Liver (tissue), 3 donors: Measurements from ENCODE around the gene CATSPERZ.

Source experiments
- ATF3 ChIP-seq: IDR thresholded peaks from 2 replicates; pipeline ENCODE4 v1.6.1; 2016; ENCODE audit warnings: antibody characterized with exemption
- CTCF ChIP-seq: fragments of 150-350 bp; IDR thresholded peaks from 2 replicates; pipeline ENCODE4 v1.5.1; 2017; ENCODE audit warnings: improper control_type of control experiment, low read depth, low read length; ENCODE audit not compliant: missing input control
- GABPA ChIP-seq, 2 donors: IDR thresholded peaks in 1 of 2; conservative IDR thresholded peaks in 1 of 2; 2 replicates each; pipeline ENCODE4 v1.6.1; 2016; ENCODE audit warnings: antibody characterized with exemption in 2 of 2, mild to moderate bottlenecking in 1 of 2, moderate library complexity in 1 of 2
- HNF4A ChIP-seq, 2 donors: conservative IDR thresholded peaks; 2 replicates each; pipeline ENCODE4 v1.6.1; 2016; ENCODE audit warnings: antibody characterized with exemption in 2 of 2, mild to moderate bottlenecking in 2 of 2
- HNF4G ChIP-seq: IDR thresholded peaks from 2 replicates; pipeline ENCODE4 v1.6.1; 2016; ENCODE audit warnings: antibody characterized with exemption
- JUND ChIP-seq, 2 donors: IDR thresholded peaks; 2 replicates each; pipeline ENCODE4 v1.6.1; 2016; ENCODE audit warnings: antibody characterized with exemption in 2 of 2
- MAX ChIP-seq: IDR thresholded peaks from 2 replicates; pipeline ENCODE4 v1.6.1; 2016; ENCODE audit warnings: antibody characterized with exemption
- RAD21 ChIP-seq, 2 donors: IDR thresholded peaks; 2 replicates each; pipeline ENCODE4 v1.6.1; 2016; ENCODE audit warnings: antibody characterized with exemption in 2 of 2, mild to moderate bottlenecking in 2 of 2
- REST ChIP-seq: IDR thresholded peaks from 2 replicates; pipeline ENCODE4 v1.6.1; 2016; ENCODE audit warnings: antibody characterized with exemption, mild to moderate bottlenecking
- SP1 ChIP-seq: IDR thresholded peaks from 2 replicates; pipeline ENCODE4 v1.6.1; 2018; ENCODE audit warnings: antibody characterized with exemption, mild to moderate bottlenecking
- TAF1 ChIP-seq: conservative IDR thresholded peaks from 2 replicates; pipeline ENCODE4 v1.6.1; 2016; ENCODE audit warnings: antibody characterized with exemption, mild to moderate bottlenecking
- YY1 ChIP-seq: IDR thresholded peaks from 2 replicates; pipeline ENCODE4 v1.6.1; 2016; ENCODE audit warnings: antibody characterized with exemption, mild to moderate bottlenecking
- ZBTB33 ChIP-seq: IDR thresholded peaks from 2 replicates; pipeline ENCODE4 v1.6.1; 2016; ENCODE audit warnings: antibody characterized with exemption
- donor health status: healthy.
- donor health status: healthy.

GRCh38 chr11:64275841-64276240 is 24.3 kb upstream of the CATSPERZ start:
- TF ChIP-seq RAD21 (IDR thresholded peaks at IDR 0.05) (no peak), CTCF (no peak), MAX (no peak), JUND (IDR thresholded peaks at IDR 0.05) (no peak), SP1 (no peak), ATF3 (no peak), GABPA (IDR thresholded peaks at IDR 0.05 in 1 of 2, conservative IDR thresholded peaks at IDR 0.05 in 1 of 2) (no peak), HNF4A (conservative IDR thresholded peaks at IDR 0.05) (no peak), YY1 (no peak), ZBTB33 (no peak), HNF4G (no peak), TAF1 (no peak), REST (no peak)
